ENCODE measurements around the gene TUFT1. TPM values are rescaled to one million over a fixed set of nuclear protein-coding genes. Genes with fewer than 3 reads are reported as not detected.

The TUFT1 gene, protein sequence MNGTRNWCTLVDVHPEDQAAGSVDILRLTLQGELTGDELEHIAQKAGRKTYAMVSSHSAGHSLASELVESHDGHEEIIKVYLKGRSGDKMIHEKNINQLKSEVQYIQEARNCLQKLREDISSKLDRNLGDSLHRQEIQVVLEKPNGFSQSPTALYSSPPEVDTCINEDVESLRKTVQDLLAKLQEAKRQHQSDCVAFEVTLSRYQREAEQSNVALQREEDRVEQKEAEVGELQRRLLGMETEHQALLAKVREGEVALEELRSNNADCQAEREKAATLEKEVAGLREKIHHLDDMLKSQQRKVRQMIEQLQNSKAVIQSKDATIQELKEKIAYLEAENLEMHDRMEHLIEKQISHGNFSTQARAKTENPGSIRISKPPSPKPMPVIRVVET
- total RNA-seq = 1 to 10 TPM; 5.8 to 6.3 TPM
- polyA plus RNA-seq (ENCODE audit: insufficient read length in 2 of 2) = 1 to 10 TPM; 6.4 to 9.7 TPM
- long read RNA-seq, donor 1, partial matches to known transcripts = 0 of 3 reads
- long read RNA-seq, donor 1, other reads (novel, unspliced or antisense) = 0 of 3 reads
- long read RNA-seq, donor 2 = 0 reads
- long read RNA-seq, donor 3 = 0 reads
- long read RNA-seq, donor 4 = 0 reads

DNA sequence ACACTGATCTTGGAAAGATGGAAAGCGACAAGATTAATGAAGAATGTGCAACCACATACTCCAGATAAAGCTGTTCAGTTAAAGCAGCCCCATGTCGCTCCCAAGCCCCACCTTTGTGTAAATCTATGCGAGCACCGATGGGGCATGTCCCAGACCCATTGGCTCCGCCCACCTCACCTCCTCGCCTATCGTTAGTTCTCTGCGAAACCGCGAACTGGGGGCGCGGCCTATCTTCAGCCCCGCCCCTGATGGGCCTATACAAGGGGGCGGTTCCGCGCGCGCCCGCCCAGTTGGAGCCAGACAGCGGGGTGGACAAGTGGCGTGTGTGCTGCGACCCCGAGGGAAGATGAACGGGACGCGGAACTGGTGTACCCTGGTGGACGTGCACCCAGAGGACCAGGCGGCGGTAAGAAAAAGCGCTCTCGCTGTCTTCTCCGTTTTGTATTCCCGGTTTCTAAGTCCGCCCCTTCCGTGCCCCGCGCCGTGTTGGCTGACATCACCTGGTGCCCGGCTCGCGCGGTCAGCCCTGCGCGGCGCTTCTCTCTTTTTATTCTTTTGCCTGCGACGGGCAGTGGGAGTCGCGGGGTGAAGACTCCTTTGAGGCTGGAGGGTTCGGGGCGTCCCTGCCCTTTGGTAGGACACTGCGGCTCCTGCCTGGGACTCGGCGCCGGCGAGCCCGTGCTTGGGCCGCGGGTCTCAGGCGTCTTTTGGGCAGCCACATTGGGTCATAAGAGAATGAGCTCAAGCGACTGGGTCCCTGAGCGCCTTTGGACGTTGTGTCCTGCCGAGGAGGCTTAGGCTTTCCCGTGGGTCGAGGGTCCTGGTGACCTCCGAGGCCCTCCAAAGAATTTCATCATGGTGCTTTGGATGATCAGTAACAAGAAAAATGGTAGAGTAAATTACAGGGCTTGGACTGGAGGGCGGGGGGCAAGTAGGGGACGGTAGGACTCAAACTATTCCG is at the start of gene TUFT1:
Gene TUFT1 (plus strand): TSS at position 289 of the 961 bp plus-strand sequence. CDS start 58 bp downstream, at position 347.
- Histone ChIP-seq H3K36me3 (ENCODE audit: control insufficient read depth, insufficient read depth, low read length) (peaks cover 19% of the 10 kb centered on the region), H3K4me3 (ENCODE audit: low read depth, low read length) (peak within 1 kb of the TSS; percentile 80), H3K27me3 (ENCODE audit: control insufficient read depth, insufficient read depth, low read length) (no peaks in the 10 kb centered on the region), H3K4me1 (ENCODE audit: control insufficient read depth, insufficient read depth, low read length) (peaks cover 20% of the 10 kb centered on the region), H3K27ac (ENCODE audit: low read depth, low read length) (peak within 1 kb of the TSS; percentile 51), H3K9me3 (ENCODE audit: control insufficient read depth, insufficient read depth, low read length) (no peaks in the 10 kb centered on the region)
- peak; percentile 69 to 98 (median 84) for DNase-seq (ENCODE audit: low read depth in 4 of 6, low spot score in 6 of 6)
- under 1% methylated on average over 65 of the region's 70 CpGs for WGBS (ENCODE audit: insufficient coverage)

DNA sequence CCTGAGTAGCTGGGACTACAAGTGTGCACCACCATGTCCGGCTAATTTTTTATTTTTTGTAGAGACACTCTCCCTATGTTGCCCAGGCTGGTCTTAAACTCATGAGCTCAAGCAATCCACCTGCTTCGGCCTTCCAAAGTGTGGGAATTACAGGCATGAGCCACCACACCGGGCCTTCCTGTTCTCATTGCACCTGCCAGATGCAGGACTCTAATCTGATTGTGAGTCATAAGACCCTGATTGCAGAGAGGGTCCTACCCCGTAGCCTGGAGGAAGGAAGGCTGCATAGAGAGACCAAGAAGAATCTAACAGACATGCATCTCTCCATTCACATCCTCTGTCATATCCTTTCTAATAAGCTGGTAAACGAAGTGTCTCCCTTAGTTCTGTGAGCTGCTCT is 48.5 kb upstream of the TUFT1 start:
- H3K4me1 ChIP-seq (ENCODE audit: control insufficient read depth, insufficient read depth, low read length) = peaks cover 5% of the 10 kb centered on the region
- WGBS (ENCODE audit: insufficient coverage) = 100% methylated on average over 2 of the region's 5 CpGs
- H3K27ac ChIP-seq (ENCODE audit: low read depth, low read length) = no peak overlapping the region
- H3K27me3 ChIP-seq (ENCODE audit: control insufficient read depth, insufficient read depth, low read length) = no peaks in the 10 kb centered on the region
- H3K4me3 ChIP-seq (ENCODE audit: low read depth, low read length) = no peak overlapping the region
- no peaks in the 10 kb centered on the region for H3K36me3 ChIP-seq (ENCODE audit: control insufficient read depth, insufficient read depth, low read length)
- no peak for DNase-seq (ENCODE audit: low read depth in 4 of 6, low spot score in 6 of 6)
- H3K9me3 ChIP-seq (ENCODE audit: control insufficient read depth, insufficient read depth, low read length) = no peaks in the 10 kb centered on the region

DNA sequence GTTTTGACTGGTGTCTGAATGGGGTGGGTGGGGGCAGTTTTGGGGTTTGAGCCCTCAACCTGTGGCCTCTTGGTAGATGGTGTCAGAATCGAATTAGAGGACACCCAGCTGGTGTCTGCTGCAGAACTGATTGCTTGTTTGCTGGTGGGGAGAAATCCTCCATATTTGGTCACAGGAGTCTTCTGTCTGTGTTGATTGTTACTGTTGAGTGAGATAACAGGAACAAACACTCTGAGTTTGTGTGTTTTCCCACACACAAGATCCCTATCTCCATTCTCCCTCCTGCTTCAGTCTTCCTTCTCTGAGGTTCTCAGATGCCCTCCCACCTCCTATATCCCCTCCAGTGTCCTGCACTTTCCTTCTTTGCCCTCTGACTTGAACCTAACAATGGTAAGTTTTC is 48.0 kb upstream of the TUFT1 start:
- 88% methylated on average over 1 of the region's 1 CpG for WGBS (ENCODE audit: insufficient coverage)
- H3K27me3 ChIP-seq (ENCODE audit: control insufficient read depth, insufficient read depth, low read length) = no peaks in the 10 kb centered on the region

DNA sequence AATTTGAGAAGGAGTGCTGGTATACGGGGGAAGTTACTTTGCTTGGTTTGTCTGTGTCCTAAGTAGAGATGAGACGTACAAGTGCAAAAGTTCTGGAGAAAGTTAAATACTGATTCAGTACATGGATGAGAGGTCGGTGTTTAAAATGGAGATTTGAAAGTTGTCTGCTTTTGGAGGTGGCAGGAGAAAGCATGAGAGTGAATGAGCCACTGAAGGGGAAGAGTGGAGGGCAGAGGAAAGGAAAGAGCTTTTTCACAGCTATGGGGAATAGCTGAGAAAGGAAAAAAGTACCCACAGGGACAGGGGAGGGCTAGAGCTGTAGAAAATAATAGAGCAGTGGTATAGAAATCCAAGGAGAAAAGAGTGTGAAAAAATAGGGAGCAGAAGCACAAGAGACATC is 47.1 kb upstream of the TUFT1 start:
- peaks cover 5% of the 10 kb centered on the region for H3K4me1 ChIP-seq (ENCODE audit: control insufficient read depth, insufficient read depth, low read length)
- no peaks in the 10 kb centered on the region for H3K27me3 ChIP-seq (ENCODE audit: control insufficient read depth, insufficient read depth, low read length)
- 95% methylated on average over 3 of the region's 3 CpGs for WGBS (ENCODE audit: insufficient coverage)
- H3K4me3 ChIP-seq (ENCODE audit: low read depth, low read length) = no peak overlapping the region
- no peak for DNase-seq (ENCODE audit: low read depth in 4 of 6, low spot score in 6 of 6)
- H3K36me3 ChIP-seq (ENCODE audit: control insufficient read depth, insufficient read depth, low read length) = no peaks in the 10 kb centered on the region
- H3K9me3 ChIP-seq (ENCODE audit: control insufficient read depth, insufficient read depth, low read length) = no peaks in the 10 kb centered on the region
- H3K27ac ChIP-seq (ENCODE audit: low read depth, low read length) = no peak overlapping the region

More for the DNA sequence above, 48.0 kb upstream of the TUFT1 start:
- H3K4me3 ChIP-seq (ENCODE audit: low read depth, low read length) = no peak overlapping the region
- no peaks in the 10 kb centered on the region for H3K9me3 ChIP-seq (ENCODE audit: control insufficient read depth, insufficient read depth, low read length)
- peaks cover 5% of the 10 kb centered on the region for H3K4me1 ChIP-seq (ENCODE audit: control insufficient read depth, insufficient read depth, low read length)
- DNase-seq (ENCODE audit: low read depth in 4 of 6, low spot score in 6 of 6) = no peak
- H3K36me3 ChIP-seq (ENCODE audit: control insufficient read depth, insufficient read depth, low read length) = no peaks in the 10 kb centered on the region
- no peak overlapping the region for H3K27ac ChIP-seq (ENCODE audit: low read depth, low read length)

DNA sequence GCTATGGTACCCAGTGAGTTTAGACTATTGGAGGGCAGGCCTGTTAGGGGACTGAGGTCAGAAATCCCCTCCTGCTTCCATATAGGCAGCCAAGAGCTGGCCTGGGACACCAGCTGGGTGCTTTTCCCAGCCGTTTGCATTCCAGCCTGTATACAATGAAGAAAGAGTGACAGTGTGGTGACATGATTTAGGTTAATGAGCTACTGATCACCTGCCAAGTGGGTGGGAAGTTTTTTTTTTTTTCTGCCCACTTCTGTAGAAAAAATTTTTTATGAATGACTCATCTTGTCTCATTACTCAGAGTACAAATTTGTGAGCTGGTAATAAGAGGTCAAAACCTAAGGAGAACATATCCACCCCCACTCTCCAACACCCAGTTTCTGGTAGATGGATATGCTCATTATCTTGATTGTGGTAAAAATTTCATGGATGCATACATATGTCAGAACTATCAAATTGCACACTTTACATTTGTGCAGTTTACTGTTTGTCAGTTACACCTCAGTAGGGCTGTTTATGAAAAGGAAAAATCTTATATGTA is 45.3 kb upstream of the TUFT1 start:
- H3K9me3 ChIP-seq (ENCODE audit: control insufficient read depth, insufficient read depth, low read length) = no peaks in the 10 kb centered on the region
- no peak overlapping the region for H3K4me3 ChIP-seq (ENCODE audit: low read depth, low read length)
- no peaks in the 10 kb centered on the region for H3K27me3 ChIP-seq (ENCODE audit: control insufficient read depth, insufficient read depth, low read length)
- no peaks in the 10 kb centered on the region for H3K36me3 ChIP-seq (ENCODE audit: control insufficient read depth, insufficient read depth, low read length)
- peaks cover 5% of the 10 kb centered on the region for H3K4me1 ChIP-seq (ENCODE audit: control insufficient read depth, insufficient read depth, low read length)
- DNase-seq (ENCODE audit: low read depth in 4 of 6, low spot score in 6 of 6) = peak in 1 of 6 donors; percentile 18
- H3K27ac ChIP-seq (ENCODE audit: low read depth, low read length) = no peak overlapping the region
- no CpG with 5 or more reads among the region's 1 CpG for WGBS (ENCODE audit: insufficient coverage)

DNA sequence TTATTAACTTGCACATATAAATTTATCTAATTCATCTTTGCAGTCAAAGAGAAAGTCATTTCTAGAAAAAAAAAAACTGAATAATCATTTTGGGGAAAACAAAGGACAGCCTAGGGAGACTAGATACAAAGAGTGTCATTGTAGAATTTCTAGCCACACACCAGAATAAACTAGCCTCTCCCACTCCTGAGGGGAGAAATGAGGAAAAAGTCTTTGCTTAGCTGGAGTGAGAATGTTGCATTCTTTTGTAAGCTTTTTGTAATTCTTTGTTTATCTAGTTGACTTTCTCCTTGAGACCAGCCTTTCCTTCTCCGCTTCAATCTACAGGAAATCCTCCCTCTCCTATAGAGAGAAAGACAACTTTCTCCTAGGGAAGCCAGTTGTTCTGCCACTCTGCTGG is 44.8 kb upstream of the TUFT1 start:
- H3K4me3 ChIP-seq (ENCODE audit: low read depth, low read length) = no peak overlapping the region
- DNase-seq (ENCODE audit: low read depth in 4 of 6, low spot score in 6 of 6) = no peak
- H3K27me3 ChIP-seq (ENCODE audit: control insufficient read depth, insufficient read depth, low read length) = no peaks in the 10 kb centered on the region
- no peak overlapping the region for H3K27ac ChIP-seq (ENCODE audit: low read depth, low read length)
- 50% methylated on average over 1 of the region's 1 CpG for WGBS (ENCODE audit: insufficient coverage)
- H3K36me3 ChIP-seq (ENCODE audit: control insufficient read depth, insufficient read depth, low read length) = no peaks in the 10 kb centered on the region
- H3K4me1 ChIP-seq (ENCODE audit: control insufficient read depth, insufficient read depth, low read length) = peaks cover 5% of the 10 kb centered on the region
- no peaks in the 10 kb centered on the region for H3K9me3 ChIP-seq (ENCODE audit: control insufficient read depth, insufficient read depth, low read length)

DNA sequence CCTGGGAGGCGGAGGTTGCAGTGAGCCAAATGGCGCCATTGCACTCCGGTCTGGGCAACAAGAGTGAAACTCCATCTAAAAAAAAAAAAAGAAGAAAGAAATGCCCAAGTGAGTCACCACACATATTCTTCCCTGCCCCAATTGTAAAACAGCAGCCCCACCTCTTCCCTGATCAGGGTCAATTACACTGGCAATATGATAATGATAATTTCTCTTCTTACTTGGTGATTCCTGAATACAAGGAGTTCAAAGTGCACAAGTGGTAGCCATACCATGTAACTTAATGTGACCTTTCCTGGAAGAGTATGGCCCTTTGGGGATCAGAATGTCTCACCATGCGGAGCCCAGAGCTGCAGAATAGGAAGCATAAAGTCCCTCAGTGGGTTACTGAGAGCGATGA is 40.7 kb upstream of the TUFT1 start:
- H3K4me3 ChIP-seq (ENCODE audit: low read depth, low read length) = no peak overlapping the region
- no peaks in the 10 kb centered on the region for H3K36me3 ChIP-seq (ENCODE audit: control insufficient read depth, insufficient read depth, low read length)
- peaks cover 3% of the 10 kb centered on the region for H3K4me1 ChIP-seq (ENCODE audit: control insufficient read depth, insufficient read depth, low read length)
- H3K27me3 ChIP-seq (ENCODE audit: control insufficient read depth, insufficient read depth, low read length) = no peaks in the 10 kb centered on the region
- H3K27ac ChIP-seq (ENCODE audit: low read depth, low read length) = no peak overlapping the region
- no peaks in the 10 kb centered on the region for H3K9me3 ChIP-seq (ENCODE audit: control insufficient read depth, insufficient read depth, low read length)
- WGBS (ENCODE audit: insufficient coverage) = 100% methylated on average over 2 of the region's 5 CpGs
- DNase-seq (ENCODE audit: low read depth in 4 of 6, low spot score in 6 of 6) = no peak

DNA sequence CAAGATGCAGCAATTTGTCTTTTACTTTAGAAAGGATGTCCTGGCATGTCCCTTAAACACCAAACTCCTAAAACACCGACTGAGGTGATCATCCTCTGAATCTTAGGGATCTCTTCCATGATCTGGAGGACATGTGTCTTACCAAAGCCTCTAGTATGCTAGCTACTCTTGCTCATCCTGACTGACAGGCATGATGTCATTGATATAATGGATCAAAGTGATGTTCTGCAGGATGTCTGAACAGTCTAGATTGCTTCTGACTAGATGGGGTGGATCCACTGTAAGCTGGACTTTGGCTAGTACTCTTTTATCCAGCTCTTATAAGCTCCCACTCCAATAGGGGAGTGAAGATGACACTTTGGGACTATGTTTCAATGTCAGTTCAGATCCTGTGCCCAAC is 40.2 kb upstream of the TUFT1 start:
- WGBS (ENCODE audit: insufficient coverage) = no CpG with 5 or more reads among the region's 1 CpG
- Histone ChIP-seq H3K4me3 (ENCODE audit: low read depth, low read length) (no peak overlapping the region), H3K27ac (ENCODE audit: low read depth, low read length) (no peak overlapping the region), H3K9me3 (ENCODE audit: control insufficient read depth, insufficient read depth, low read length) (no peaks in the 10 kb centered on the region), H3K4me1 (ENCODE audit: control insufficient read depth, insufficient read depth, low read length) (no peaks in the 10 kb centered on the region), H3K36me3 (ENCODE audit: control insufficient read depth, insufficient read depth, low read length) (no peaks in the 10 kb centered on the region), H3K27me3 (ENCODE audit: control insufficient read depth, insufficient read depth, low read length) (no peaks in the 10 kb centered on the region)
- DNase-seq (ENCODE audit: low read depth in 4 of 6, low spot score in 6 of 6) = no peak

DNA sequence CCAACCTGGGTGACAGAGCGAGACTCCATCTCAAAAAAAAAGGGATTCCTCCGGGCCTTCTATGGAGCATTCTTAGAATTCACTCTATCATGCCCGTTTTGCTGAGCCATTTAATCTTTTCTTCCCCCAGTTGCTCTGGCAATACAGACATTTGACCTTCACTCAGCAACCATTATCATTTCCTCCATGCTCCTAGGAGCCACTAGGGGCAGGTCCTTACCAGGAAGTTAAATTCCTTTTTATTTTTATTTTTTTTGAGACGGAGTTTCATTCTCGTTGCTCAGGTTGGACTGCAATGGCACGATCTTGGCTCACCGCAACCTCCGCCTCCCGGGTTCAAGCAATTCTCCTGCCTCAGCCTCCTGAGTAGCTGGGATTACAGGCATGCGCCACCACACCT is 38.6 kb upstream of the TUFT1 start:
- Histone ChIP-seq H3K4me3 (ENCODE audit: low read depth, low read length) (no peak overlapping the region), H3K27me3 (ENCODE audit: control insufficient read depth, insufficient read depth, low read length) (no peaks in the 10 kb centered on the region), H3K27ac (ENCODE audit: low read depth, low read length) (no peak overlapping the region), H3K9me3 (ENCODE audit: control insufficient read depth, insufficient read depth, low read length) (no peaks in the 10 kb centered on the region), H3K36me3 (ENCODE audit: control insufficient read depth, insufficient read depth, low read length) (no peaks in the 10 kb centered on the region), H3K4me1 (ENCODE audit: control insufficient read depth, insufficient read depth, low read length) (no peaks in the 10 kb centered on the region)
- no peak for DNase-seq (ENCODE audit: low read depth in 4 of 6, low spot score in 6 of 6)
- WGBS (ENCODE audit: insufficient coverage) = 69% methylated on average over 8 of the region's 10 CpGs
